Panc1 (cell line): Measurements from ENCODE around the gene RABL6. TPM values are rescaled to one million over a fixed set of nuclear protein-coding genes. Genes with fewer than 3 reads are reported as not detected.

Source experiments
- ATAC-seq: fragments of 200-7000 bp; cut with Tn5 transposase; 2 replicates; pipeline ENCODE4 v1.9.1; 2020; ENCODE audit warnings: mild to moderate bottlenecking, moderate library complexity
- BruUV-seq: library from RNA; stranded (reverse); fragments of 400-500 nt; replicated peaks from 2 replicates; lab custom pipeline; 2021; lab: Mats Ljungman, UMichigan
- CTCF ChIA-PET: fragments of 300-600 bp; sonication (Branson Sonifier 250); formaldehyde crosslinking; loops from one replicate; lab custom pipeline; 2022; ENCODE audit warnings: antibody characterized with exemption; lab: Charles Lee
- POLR2A ChIA-PET: fragments of 300-600 bp; sonication (Branson Sonifier 250); formaldehyde crosslinking; loops from one replicate; lab custom pipeline; 2022; ENCODE audit warnings: antibody characterized with exemption; lab: Charles Lee
- DNase-seq: peaks from one replicate; pipeline ENCODE4 v3.0.0-alpha.2; 2010; ENCODE audit warnings: low read depth, low spot score
- H3K27ac ChIP-seq: 2 replicates; pipeline ENCODE4 v1.5.1; 2011; ENCODE audit warnings: mild to moderate bottlenecking, low read length, inconsistent platforms
- H3K27me3 ChIP-seq: fragments of 200-500 bp; sonication (Bioruptor generic); 2 replicates; pipeline ENCODE4 v1.6.0; 2014; ENCODE audit warnings: low read length, inconsistent platforms; ENCODE audit not compliant: control insufficient read depth, insufficient read depth
- H3K36me3 ChIP-seq: fragments of 200-500 bp; sonication (Bioruptor generic); 2 replicates; pipeline ENCODE4 v1.5.1; 2014; ENCODE audit warnings: inconsistent platforms, mild to moderate bottlenecking, low read length, moderate library complexity; ENCODE audit not compliant: control insufficient read depth, insufficient read depth
- H3K4me1 ChIP-seq: 2 replicates; pipeline ENCODE4 v1.5.1; 2011; ENCODE audit warnings: inconsistent platforms, mild to moderate bottlenecking, low read length, moderate library complexity; ENCODE audit not compliant: control insufficient read depth, insufficient read depth
- H3K4me3 ChIP-seq, 2 experiments: 2 replicates each; pipeline ENCODE4 v1.5.1; 2011 to 2012; ENCODE audit warnings: low read depth in 2 of 2, low read length in 2 of 2, mild to moderate bottlenecking in 2 of 2, inconsistent platforms in 1 of 2, moderate library complexity in 1 of 2
- H3K9me3 ChIP-seq: fragments of 200-500 bp; sonication (Bioruptor generic); 2 replicates; pipeline ENCODE4 v1.5.1; 2014; ENCODE audit warnings: low read depth, mild to moderate bottlenecking, inconsistent platforms, low read length, moderate library complexity; ENCODE audit not compliant: control insufficient read depth, insufficient read depth
- CTCF ChIP-seq: fragments of 450-650 bp; IDR thresholded peaks from 2 replicates; pipeline ENCODE4 v1.5.1; 2017; ENCODE audit warnings: mild to moderate bottlenecking
- POLR2AphosphoS5 ChIP-seq: IDR thresholded peaks from 2 replicates; pipeline ENCODE4 v1.6.1; 2012; ENCODE audit warnings: mild to moderate bottlenecking, low read depth, low read length, moderate library complexity
- REST ChIP-seq, 2 experiments: IDR thresholded peaks; 2 replicates each; pipeline ENCODE4 v1.6.1; 2011 to 2012; ENCODE audit warnings: low read depth in 2 of 2, control low read depth in 1 of 2, low read length in 1 of 2, mild to moderate bottlenecking in 1 of 2, moderate library complexity in 1 of 2; ENCODE audit not compliant: insufficient read depth in 1 of 2
- SIN3A ChIP-seq: IDR thresholded peaks from 2 replicates; pipeline ENCODE4 v1.6.1; 2012; ENCODE audit warnings: low read depth, mild to moderate bottlenecking, low read length, moderate library complexity, borderline replicate concordance; ENCODE audit not compliant: insufficient read depth
- TCF7L2 ChIP-seq: IDR thresholded peaks from 2 replicates; pipeline ENCODE4 v1.6.1; 2011; ENCODE audit warnings: mild to moderate bottlenecking, low read depth, low read length, inconsistent platforms
- in situ Hi-C: cut with HindIII; loops from 2 replicates; pipeline ENCODE4 v1.10.0; 2016; ENCODE audit warnings: low sequenced_read_pairs, low pct_unique_long_range_greater_than_20kb
- intact Hi-C: fragments of 100-400 bp; cut with micrococcal nuclease; formaldehyde crosslinking; loops from one replicate; pipeline ENCODE4 v1.10.0; 2022; ENCODE audit not compliant: unreplicated experiment
- total RNA-seq: library from RNA; stranded (reverse); gene quantifications from one replicate; pipeline ENCODE4 v1.2.1, GENCODE V29; 2021; ENCODE audit not compliant: unreplicated experiment

The RABL6 gene
- total RNA-seq, 1 experiment from 2014 or later: 106 TPM

- Histone ChIP-seq H3K36me3 (0 out of 2 replicates have a peak, but pooled peaks cover 2% of the 10 kb centered on the region), H3K4me1 (no peaks in the 10 kb centered on the region), H3K27ac (no peak overlapping the region), H3K4me3 (no peak overlapping the region), H3K9me3 (no peaks in the 10 kb centered on the region), H3K27me3 (no peaks in the 10 kb centered on the region)
- in situ Hi-C loops (no loop called here), intact Hi-C loops (no loop called here)
- no peak for DNase-seq
- POLR2A ChIA-PET: no interaction called here
- TF ChIP-seq TCF7L2: no peak
- no peak for TF ChIP-seq CTCF
- no peak for TF ChIP-seq REST (IDR thresholded peaks at IDR 0.05; ENCODE audit: insufficient read depth in 1 of 2, low read depth in 2 of 2, low read length in 1 of 2)
- no peak for TF ChIP-seq SIN3A
- no peak for TF ChIP-seq POLR2AphosphoS5
- CTCF ChIA-PET: no interaction called here
- BruUV-seq: no TSS peak
- ATAC-seq: no peak
These were observed 7.7 kb downstream of the RABL6 start for GRCh38 chr9:136815422-136815782.

GRCh38 chr9:136820971-136821825 lies 13.4 kb downstream of the RABL6 start:
- ATAC-seq: no peak
- no peaks in the 10 kb centered on the region for H3K36me3 ChIP-seq
- in situ Hi-C loops: no loop called here

More at GRCh38 chr9:136820971-136821825, 13.4 kb downstream of the RABL6 start:
- DNase-seq: no peak
- no peaks in the 10 kb centered on the region for H3K27me3 ChIP-seq
- H3K4me3 ChIP-seq: no peak overlapping the region
- CTCF ChIA-PET: no interaction called here
- no peaks in the 10 kb centered on the region for H3K4me1 ChIP-seq
- BruUV-seq: no TSS peak
- intact Hi-C loops: no loop called here
- no peak for TF ChIP-seq REST (IDR thresholded peaks at IDR 0.05; ENCODE audit: insufficient read depth in 1 of 2, low read depth in 2 of 2, low read length in 1 of 2)
- no peak for TF ChIP-seq POLR2AphosphoS5
- TF ChIP-seq CTCF: no peak
- TF ChIP-seq SIN3A: no peak
- H3K27ac ChIP-seq: no peak overlapping the region
- no peaks in the 10 kb centered on the region for H3K9me3 ChIP-seq
- POLR2A ChIA-PET: no interaction called here
